T-helper 17 cell (primary cell): ENCODE measurements around the gene MEIKIN. TPM values are rescaled to one million over a fixed set of nuclear protein-coding genes. Genes with fewer than 3 reads are reported as not detected.
"Not testable (repeated sequence)": the region's sequence is repeated elsewhere in the genome, so short reads cannot be mapped to it uniquely, and the experiment has no call there.

ENCODE experiments used
- ATAC-seq: fragments of 150-1000 bp; cut with Tn5 transposase; 2 replicates; pipeline ENCODE4 v1.10.0; 2021; ENCODE audit warnings: mild to moderate bottlenecking, moderate library complexity
- DNase-seq, 3 donors: peaks; one replicate each; pipeline versions ENCODE4 v3.0.0 to v3.0.0-alpha.2; 2020 to 2021
- H3K9me3 ChIP-seq: one replicate; pipeline ENCODE4 v1.7.0; 2013; ENCODE audit warnings: low read length, mild to moderate bottlenecking; ENCODE audit not compliant: control insufficient read depth, poor library complexity, severe bottlenecking
- H3K27ac Mint-ChIP-seq: one replicate; pipeline ENCODE4 v1.8.0; 2022; ENCODE audit warnings: mild to moderate bottlenecking, moderate library complexity, mixed read lengths
- H3K27me3 Mint-ChIP-seq: one replicate; pipeline ENCODE4 v1.8.0; 2022; ENCODE audit warnings: mixed read lengths
- H3K36me3 Mint-ChIP-seq: one replicate; pipeline ENCODE4 v1.8.0; 2022; ENCODE audit warnings: low read depth, mixed read lengths
- H3K4me1 Mint-ChIP-seq: one replicate; pipeline ENCODE4 v1.8.0; 2022; ENCODE audit warnings: mild to moderate bottlenecking, mixed read lengths
- H3K4me3 Mint-ChIP-seq: one replicate; pipeline ENCODE4 v1.8.0; 2022; ENCODE audit warnings: mild to moderate bottlenecking, moderate library complexity, mixed read lengths
- total RNA-seq, 4 donors: library from RNA in 2 of 4; stranded (reverse) in 2 of 4; gene quantifications; one replicate each; pipeline ENCODE4 v1.2.3 and lab custom pipeline; 2022 to 2026

The MEIKIN gene
- total RNA-seq, 2 donors from 2014 or later = 0.77 to 1.5 TPM

DNA sequence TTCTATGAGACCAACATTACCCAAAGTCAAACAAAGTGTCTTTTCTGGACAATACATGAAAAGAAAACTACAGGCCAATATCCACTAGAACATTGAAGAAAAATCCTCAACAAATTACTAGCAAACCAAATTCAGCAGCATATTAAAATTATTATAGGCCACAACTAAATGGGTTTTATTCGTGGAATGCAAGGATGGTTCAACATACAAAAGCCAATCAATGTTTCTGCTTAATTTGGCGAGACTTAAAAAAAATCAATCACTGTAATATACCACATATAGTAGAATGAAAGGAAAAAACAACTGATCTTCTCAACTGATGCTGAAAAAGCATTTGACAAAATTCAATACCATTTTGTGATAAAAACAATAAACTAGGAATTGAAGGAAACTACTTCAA, 96.8 kb downstream of the MEIKIN start:
- DNase-seq (no peak), ATAC-seq (no peak)
- no peak overlapping the region for H3K4me3 Mint-ChIP-seq
- H3K36me3 Mint-ChIP-seq = no peaks in the 10 kb centered on the region
- H3K27me3 Mint-ChIP-seq = no peaks in the 10 kb centered on the region
- H3K4me1 Mint-ChIP-seq = peaks cover 2% of the 10 kb centered on the region
- H3K9me3 ChIP-seq = peaks cover 4% of the 10 kb centered on the region
- H3K27ac Mint-ChIP-seq = no peak overlapping the region

DNA sequence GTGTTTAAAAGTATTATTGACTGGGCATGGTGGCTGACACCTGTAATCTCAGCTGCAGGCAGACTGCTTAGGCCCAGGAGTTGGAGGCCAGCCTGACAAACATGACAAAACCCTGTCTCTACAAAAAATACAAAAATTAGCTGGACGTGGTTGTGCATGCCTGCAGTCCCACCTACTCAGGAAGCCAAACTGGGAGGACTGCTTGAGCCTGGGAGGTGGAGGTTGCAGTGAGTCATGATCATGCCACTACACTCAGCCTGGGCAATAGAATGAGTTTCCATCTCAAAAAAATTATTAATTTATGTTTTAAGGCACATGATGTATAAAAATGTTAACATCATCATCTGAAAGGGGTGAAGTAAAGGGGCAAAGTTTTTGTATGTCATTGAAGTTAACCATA, 98.9 kb downstream of the MEIKIN start:
- H3K27me3 Mint-ChIP-seq = no peaks in the 10 kb centered on the region
- H3K4me3 Mint-ChIP-seq = no peak overlapping the region

DNA sequence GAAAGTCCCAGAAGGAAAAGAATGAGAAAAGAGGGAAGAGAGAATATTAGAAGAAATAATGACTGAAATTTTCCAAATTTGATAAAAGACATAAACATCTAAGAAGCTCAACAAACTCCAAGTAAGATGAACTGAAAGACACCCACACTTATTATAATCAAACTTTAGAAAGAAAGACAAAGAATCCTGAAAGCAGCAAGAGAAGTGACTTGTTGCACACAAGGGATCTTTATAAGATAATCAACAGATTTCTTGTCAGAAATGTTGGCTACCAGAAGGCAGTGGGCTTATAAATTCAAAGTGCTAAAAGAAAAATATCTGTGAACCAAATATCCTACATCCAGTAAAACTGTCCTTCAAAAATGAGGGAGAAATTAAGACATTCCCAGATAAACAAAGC, 99.6 kb downstream of the MEIKIN start:
- H3K4me1 Mint-ChIP-seq = no peaks in the 10 kb centered on the region
- H3K36me3 Mint-ChIP-seq = peaks cover 2% of the 10 kb centered on the region
- H3K4me3 Mint-ChIP-seq = no peak overlapping the region
- ATAC-seq (no peak), DNase-seq (no peak)
- no peak overlapping the region for H3K27ac Mint-ChIP-seq
- no peaks in the 10 kb centered on the region for H3K27me3 Mint-ChIP-seq
- peaks cover 4% of the 10 kb centered on the region for H3K9me3 ChIP-seq

More for the DNA sequence above, 98.9 kb downstream of the MEIKIN start:
- DNase-seq (no peak), ATAC-seq (no peak)
- Mint-ChIP-seq H3K36me3 (peaks cover 2% of the 10 kb centered on the region), H3K27ac (no peak overlapping the region), H3K4me1 (no peaks in the 10 kb centered on the region)
- H3K9me3 ChIP-seq = peaks cover 4% of the 10 kb centered on the region

DNA sequence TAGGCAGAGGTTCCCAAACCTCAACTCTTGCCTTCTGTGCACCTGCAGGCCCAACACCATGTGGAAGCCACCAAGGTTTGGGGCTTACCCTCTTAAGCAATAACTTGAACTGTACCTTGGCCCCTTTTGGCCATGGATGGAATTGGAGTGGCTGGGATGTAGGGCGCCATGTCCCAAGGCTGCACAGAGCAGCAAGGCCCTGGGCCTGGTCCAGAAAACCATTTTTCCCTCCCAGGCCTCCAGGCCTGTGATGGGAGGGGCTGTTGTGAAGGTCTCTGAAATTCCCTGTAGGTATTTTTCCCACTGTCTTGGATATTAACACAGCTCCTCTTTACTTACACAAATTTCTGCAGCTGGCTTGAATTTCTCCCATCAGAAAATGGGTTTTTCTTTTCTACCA, 102.5 kb downstream of the MEIKIN start:
- H3K4me1 Mint-ChIP-seq, H3K27me3 Mint-ChIP-seq, DNase-seq, H3K9me3 ChIP-seq, H3K36me3 Mint-ChIP-seq, H3K27ac Mint-ChIP-seq, ATAC-seq, H3K4me3 Mint-ChIP-seq: not testable (repeated sequence)

DNA sequence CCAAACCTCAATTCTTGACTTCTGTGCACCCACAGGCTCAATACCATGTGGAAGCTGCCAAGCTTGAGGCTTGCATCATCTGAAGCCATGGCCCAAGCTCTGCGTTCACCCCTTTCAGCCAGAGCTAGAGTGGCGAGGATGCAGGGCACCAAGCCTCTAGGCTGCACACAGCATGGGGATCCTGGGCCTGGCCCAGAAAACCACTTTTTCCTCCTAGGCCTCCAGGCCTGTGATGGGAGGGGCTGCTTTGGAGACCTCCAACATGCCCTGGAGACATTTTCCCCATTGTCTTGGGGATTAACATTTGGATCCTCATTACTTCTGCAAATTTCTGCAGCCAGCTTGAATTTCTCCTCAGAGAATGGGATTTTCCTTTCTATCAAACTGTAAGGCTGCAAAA, 112.8 kb downstream of the MEIKIN start:
- not testable (repeated sequence) for H3K4me3 Mint-ChIP-seq, H3K4me1 Mint-ChIP-seq, H3K9me3 ChIP-seq, DNase-seq, H3K27me3 Mint-ChIP-seq, H3K36me3 Mint-ChIP-seq, H3K27ac Mint-ChIP-seq, ATAC-seq

DNA sequence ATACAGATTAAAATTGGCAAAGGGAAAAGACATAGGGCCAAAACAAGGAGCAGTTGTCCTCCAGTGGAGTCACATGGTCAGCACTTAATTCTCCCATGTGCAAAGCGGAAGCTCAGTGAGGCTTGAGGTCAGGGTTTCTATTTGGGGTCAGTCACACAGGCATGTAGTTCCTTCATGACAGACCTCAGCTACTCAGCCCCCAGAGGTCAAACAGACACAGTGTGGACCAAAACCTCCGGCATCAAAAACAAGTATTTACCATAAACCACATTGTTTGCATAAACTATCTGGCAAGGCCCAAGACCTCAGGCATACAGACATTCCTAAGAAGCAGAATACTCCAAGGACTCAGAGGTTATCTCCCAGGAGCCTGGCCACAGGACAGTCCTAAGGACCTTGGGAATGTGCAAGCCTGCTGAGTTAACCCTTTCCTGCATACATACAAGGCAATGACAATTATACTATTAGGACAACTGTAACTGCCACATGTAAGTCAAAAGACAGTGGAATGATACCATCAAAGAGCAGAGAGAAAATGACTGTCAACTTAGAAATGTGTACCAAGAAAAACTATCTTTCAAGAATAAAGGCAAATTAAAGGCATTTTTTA, 120.0 kb downstream of the MEIKIN start:
- Mint-ChIP-seq H3K27ac (no peak overlapping the region), H3K4me3 (no peak overlapping the region), H3K27me3 (peaks cover 3% of the 10 kb centered on the region), H3K4me1 (peaks cover 5% of the 10 kb centered on the region), H3K36me3 (peaks cover 4% of the 10 kb centered on the region)
- no peaks in the 10 kb centered on the region for H3K9me3 ChIP-seq
- no peak for DNase-seq
- ATAC-seq = no peak

DNA sequence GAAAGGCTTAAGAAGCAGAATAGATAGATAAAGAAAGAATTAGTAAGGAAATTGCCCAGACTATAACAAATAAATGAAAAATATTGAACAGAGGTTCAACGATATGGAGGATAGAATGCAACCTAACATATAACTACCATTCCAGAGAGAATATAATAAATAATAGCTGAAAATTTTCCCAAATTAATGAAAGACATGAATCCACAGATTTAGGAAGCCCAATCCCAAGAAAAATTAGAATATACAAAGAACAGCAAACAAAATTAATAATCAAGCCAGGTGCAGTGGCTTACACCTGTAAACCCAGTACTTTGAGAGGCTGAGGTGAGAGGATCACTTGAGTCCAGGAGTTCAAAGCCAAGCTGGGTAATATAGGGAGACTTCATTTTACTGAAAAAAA, 120.8 kb downstream of the MEIKIN start:
- Mint-ChIP-seq H3K36me3 (peaks cover 4% of the 10 kb centered on the region), H3K27ac (no peak overlapping the region), H3K27me3 (peaks cover 5% of the 10 kb centered on the region), H3K4me3 (no peak overlapping the region), H3K4me1 (peaks cover 5% of the 10 kb centered on the region)
- DNase-seq (no peak), ATAC-seq (no peak)
- H3K9me3 ChIP-seq = no peaks in the 10 kb centered on the region

DNA sequence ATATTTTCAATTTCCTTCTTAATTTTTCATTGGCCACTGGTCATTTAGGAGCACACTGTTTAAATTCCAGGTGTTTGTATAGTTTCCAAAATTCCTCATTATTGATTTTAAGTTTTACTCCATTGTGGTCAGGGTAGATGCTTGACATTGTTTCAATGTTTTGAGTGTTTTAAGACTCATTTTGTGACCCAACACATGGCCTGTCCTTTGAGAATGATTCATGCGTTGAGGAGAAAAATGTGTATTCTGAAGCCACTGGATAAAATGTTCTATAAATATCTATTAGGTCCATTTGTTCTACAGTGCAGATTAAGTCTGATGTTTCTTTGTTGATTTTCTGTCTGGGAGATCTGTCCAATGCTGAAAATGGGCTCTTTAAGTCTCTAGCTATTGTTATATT, 124.2 kb downstream of the MEIKIN start:
- H3K27me3 Mint-ChIP-seq = peaks cover 5% of the 10 kb centered on the region
- no peak overlapping the region for H3K4me3 Mint-ChIP-seq
- peaks cover 2% of the 10 kb centered on the region for H3K36me3 Mint-ChIP-seq
- no peaks in the 10 kb centered on the region for H3K9me3 ChIP-seq
- peaks cover 4% of the 10 kb centered on the region for H3K4me1 Mint-ChIP-seq
- ATAC-seq (no peak), DNase-seq (no peak)
- no peak overlapping the region for H3K27ac Mint-ChIP-seq

DNA sequence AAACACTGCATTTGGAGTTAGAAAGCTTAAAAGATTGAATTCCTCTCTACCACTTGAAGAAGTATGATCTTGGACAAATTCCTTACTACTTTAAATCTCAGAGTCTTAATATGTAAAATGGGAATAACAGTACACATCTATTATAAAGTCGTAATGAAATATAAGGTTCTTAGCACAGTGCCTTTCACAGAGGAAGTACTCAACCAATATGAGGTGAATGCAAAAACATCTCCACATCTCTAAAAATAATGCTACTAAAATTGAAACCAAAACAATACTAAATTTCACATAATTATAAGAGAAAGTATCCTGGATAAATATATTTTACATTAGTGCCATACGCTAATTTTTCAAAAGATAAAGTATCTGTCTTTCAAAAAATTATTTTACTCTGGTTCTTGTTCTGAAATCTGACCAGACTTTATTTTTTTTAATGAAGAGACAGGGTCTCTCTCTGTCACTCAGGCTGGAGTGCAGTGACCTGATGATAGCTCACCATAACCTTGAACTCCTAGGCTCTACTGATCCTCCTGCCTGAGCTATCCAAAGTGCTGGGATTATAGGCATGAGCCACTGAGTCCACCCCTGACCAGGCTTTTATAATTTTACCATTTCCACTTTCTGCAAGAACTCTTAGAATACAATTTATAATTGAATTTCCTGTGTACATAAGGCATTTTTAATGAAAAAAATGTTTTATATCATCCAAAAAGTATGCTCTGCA, 127.3 kb downstream of the MEIKIN start:
- DNase-seq = no peak
- H3K4me1 Mint-ChIP-seq = peaks cover 4% of the 10 kb centered on the region
- no peak overlapping the region for H3K4me3 Mint-ChIP-seq
- H3K9me3 ChIP-seq = no peaks in the 10 kb centered on the region
- H3K27me3 Mint-ChIP-seq = peaks cover 5% of the 10 kb centered on the region
- ATAC-seq = no peak
- no peak overlapping the region for H3K27ac Mint-ChIP-seq
- H3K36me3 Mint-ChIP-seq = peaks cover 2% of the 10 kb centered on the region

DNA sequence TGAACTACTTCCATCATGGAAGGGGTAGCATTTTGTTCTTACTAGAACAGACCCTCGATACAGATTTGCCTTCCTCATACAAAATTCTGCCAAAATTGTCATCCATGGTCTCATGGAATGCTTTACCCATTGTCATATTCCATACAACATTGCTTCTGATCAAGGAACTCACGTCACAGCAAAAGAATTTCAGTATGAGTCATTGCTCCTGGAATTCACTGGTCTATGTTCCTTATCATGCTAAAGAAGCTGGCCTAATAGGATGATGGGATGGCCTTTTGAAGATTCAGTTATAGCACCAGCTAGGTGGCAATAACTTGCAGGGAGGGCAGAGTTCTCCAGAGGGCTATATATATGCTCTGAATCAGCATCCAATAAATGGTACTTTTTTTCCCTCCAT, 130.5 kb downstream of the MEIKIN start:
- Mint-ChIP-seq H3K4me3 (no peak overlapping the region), H3K4me1 (peaks cover 4% of the 10 kb centered on the region), H3K27ac (no peak overlapping the region), H3K27me3 (no peaks in the 10 kb centered on the region), H3K36me3 (no peaks in the 10 kb centered on the region)
- ATAC-seq = no peak
- no peaks in the 10 kb centered on the region for H3K9me3 ChIP-seq
- no peak for DNase-seq

DNA sequence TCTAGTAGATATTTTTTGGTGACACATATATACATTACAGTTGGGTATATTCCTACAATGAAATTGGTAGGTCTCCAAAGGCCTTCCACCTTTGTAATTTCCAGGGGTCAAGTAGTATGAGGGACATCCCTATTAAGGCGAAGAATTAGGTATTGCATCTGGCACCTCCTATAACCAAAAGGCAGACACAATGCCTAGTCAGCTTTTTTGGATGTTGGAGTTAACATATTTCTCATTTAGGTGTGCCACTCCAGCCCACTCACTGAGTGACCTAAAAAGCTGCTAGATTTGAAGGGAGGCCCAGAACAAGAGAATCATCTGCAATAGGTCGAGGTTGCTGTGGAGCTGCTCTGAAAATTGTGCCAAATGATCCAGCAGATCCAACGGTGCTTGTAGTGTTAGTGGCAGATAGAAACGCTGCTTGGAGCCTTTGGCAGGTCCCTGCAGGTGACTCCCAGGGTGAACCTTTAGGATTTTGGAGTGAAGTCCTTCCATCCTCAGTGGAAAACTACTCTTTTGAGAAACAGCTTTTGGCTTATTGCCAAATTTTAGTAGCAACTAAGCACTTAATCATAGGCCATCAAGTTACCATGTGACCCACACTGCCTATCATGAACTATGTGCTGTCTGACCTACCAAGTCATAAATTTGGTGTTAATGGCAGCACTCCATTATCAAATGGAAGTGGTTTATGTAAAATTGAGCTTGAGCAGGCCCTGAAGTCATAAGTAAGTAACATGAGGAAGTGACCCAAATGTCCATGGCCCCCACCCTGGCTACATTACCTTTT, 132.9 kb downstream of the MEIKIN start:
- no peak for ATAC-seq
- peaks cover 3% of the 10 kb centered on the region for H3K27me3 Mint-ChIP-seq
- no peak for DNase-seq
- H3K27ac Mint-ChIP-seq = no peak overlapping the region
- H3K36me3 Mint-ChIP-seq = peaks cover under 1% of the 10 kb centered on the region
- no peak overlapping the region for H3K4me3 Mint-ChIP-seq
- H3K4me1 Mint-ChIP-seq = no peaks in the 10 kb centered on the region
- no peaks in the 10 kb centered on the region for H3K9me3 ChIP-seq

DNA sequence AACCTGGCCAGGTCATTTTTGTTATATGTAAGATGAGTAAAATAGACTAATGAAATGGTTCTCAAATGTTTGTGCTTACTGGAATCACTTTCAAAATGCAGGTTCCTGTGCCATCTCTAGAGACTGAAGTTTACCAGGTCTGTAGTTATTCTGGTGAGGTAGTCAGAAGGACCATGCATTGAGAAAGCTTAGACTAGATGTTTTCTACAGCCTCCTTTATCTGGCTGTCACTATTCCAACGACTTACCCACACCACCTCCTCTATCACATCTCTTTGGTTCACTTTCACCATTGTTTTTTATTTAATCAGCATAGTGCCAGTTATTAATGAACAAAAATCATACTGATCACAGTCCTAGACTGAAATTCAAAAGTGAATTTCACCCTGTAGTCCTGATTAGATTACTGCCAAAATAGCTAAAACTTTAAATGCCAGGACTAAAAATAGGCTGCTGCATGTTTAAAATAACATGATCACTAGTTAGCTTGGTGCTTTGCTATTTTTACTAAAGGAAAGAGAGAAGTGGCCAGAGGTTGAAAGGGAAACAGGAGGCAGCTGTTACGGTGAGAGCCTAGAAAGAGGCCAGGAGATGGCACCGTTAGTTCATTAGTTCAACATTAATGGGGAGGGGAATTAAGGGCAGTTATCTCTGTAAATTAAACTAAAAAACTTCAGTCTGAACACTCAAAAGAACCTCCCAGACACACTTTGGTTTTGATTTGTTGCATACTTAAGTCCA, 134.8 kb downstream of the MEIKIN start:
- no peak for DNase-seq
- ATAC-seq = peak; percentile 37
- H3K9me3 ChIP-seq = no peaks in the 10 kb centered on the region
- Mint-ChIP-seq H3K36me3 (peaks cover 2% of the 10 kb centered on the region), H3K27me3 (peaks cover 6% of the 10 kb centered on the region), H3K4me3 (no peak overlapping the region), H3K27ac (no peak overlapping the region), H3K4me1 (no peaks in the 10 kb centered on the region)
